IMR-90 (cell line): ENCODE data around the gene ZNF329. TPM values are rescaled to one million over a fixed set of nuclear protein-coding genes. Genes with fewer than 3 reads are reported as not detected.

Experiments used
- ATAC-seq: fragments of 200-7000 bp; cut with Tn5 transposase; 2 replicates; pipeline ENCODE4 v1.9.1; 2020; ENCODE audit warnings: low read depth, mild to moderate bottlenecking, moderate library complexity
- BruUV-seq: library from RNA; stranded (reverse); fragments of 400-500 nt; replicated peaks from 2 replicates; lab custom pipeline; 2021; lab: Mats Ljungman, UMichigan
- CTCF ChIA-PET: fragments of 300-600 bp; formaldehyde crosslinking; extraction: SDS; loops from one replicate; lab custom pipeline; 2021; ENCODE audit warnings: antibody characterized with exemption; lab: Yijun Ruan, JAX
- POLR2A ChIA-PET: fragments of 300-600 bp; sonication (Branson Sonifier 250); formaldehyde crosslinking; loops from one replicate; lab custom pipeline; 2022; ENCODE audit warnings: antibody characterized with exemption; ENCODE audit not compliant: unreplicated experiment; lab: Charles Lee
- DNase-seq: peaks from one replicate; pipeline ENCODE4 v3.0.0; 2013
- H2AFZ ChIP-seq: replicated peaks from 2 replicates; pipeline ENCODE3; 2013; ENCODE audit warnings: low read length, mild to moderate bottlenecking; ENCODE audit not compliant: poor library complexity
- H2AK5ac ChIP-seq: 2 replicates; pipeline ENCODE4 v1.6.1; 2013; ENCODE audit warnings: low read depth, low read length, inconsistent platforms
- H2AK9ac ChIP-seq: replicated peaks from 2 replicates; pipeline ENCODE3; 2013; ENCODE audit warnings: mild to moderate bottlenecking, low read depth, low read length, moderate library complexity; ENCODE audit not compliant: poor library complexity
- H2BK120ac ChIP-seq: 2 replicates; pipeline ENCODE4 v1.6.1; 2013; ENCODE audit warnings: low read depth, low read length, inconsistent platforms
- H2BK15ac ChIP-seq: 3 replicates; pipeline ENCODE4 v1.6.1; 2013; ENCODE audit warnings: low read depth, low read length, inconsistent platforms
- H2BK20ac ChIP-seq: 2 replicates; pipeline ENCODE4 v1.6.1; 2013; ENCODE audit warnings: low read depth, mild to moderate bottlenecking, inconsistent platforms, low read length, moderate library complexity
- H2BK5ac ChIP-seq: 2 replicates; pipeline ENCODE4 v1.6.1; 2013; ENCODE audit warnings: mild to moderate bottlenecking, low read depth, low read length, inconsistent platforms; ENCODE audit not compliant: poor library complexity, severe bottlenecking
- H3K14ac ChIP-seq: replicated peaks from 2 replicates; pipeline ENCODE4 v1.6.1; 2013; ENCODE audit warnings: low read depth, low read length, inconsistent platforms
- H3K18ac ChIP-seq: 2 replicates; pipeline ENCODE4 v1.6.1; 2013; ENCODE audit warnings: low read depth, low read length, control low read depth
- H3K23ac ChIP-seq: 2 replicates; pipeline ENCODE4 v1.6.1; 2013; ENCODE audit warnings: low read depth, low read length, inconsistent platforms
- H3K27ac ChIP-seq: 2 replicates; pipeline ENCODE4 v1.5.1; 2013; ENCODE audit warnings: mild to moderate bottlenecking, control low read depth, low read length; ENCODE audit not compliant: insufficient read depth
- H3K27me3 ChIP-seq: 2 replicates; pipeline ENCODE4 v1.6.1; 2013; ENCODE audit warnings: low read length; ENCODE audit not compliant: control insufficient read depth, insufficient read depth
- H3K36me3 ChIP-seq: 2 replicates; pipeline ENCODE4 v1.6.1; 2013; ENCODE audit warnings: low read length, mixed read lengths; ENCODE audit not compliant: control insufficient read depth, insufficient read depth
- H3K4ac ChIP-seq: 2 replicates; pipeline ENCODE4 v1.6.1; 2013; ENCODE audit warnings: low read depth, low read length, inconsistent platforms
- H3K4me1 ChIP-seq: 2 replicates; pipeline ENCODE4 v1.6.1; 2013; ENCODE audit warnings: low read length, mixed read lengths; ENCODE audit not compliant: control insufficient read depth, insufficient read depth
- H3K4me2 ChIP-seq: 2 replicates; pipeline ENCODE4 v1.6.1; 2013; ENCODE audit warnings: low read depth, mild to moderate bottlenecking, control low read depth, low read length, moderate library complexity
- H3K4me3 ChIP-seq: 2 replicates; pipeline ENCODE4 v1.5.1; 2013; ENCODE audit warnings: low read depth, mild to moderate bottlenecking, control low read depth, low read length, moderate library complexity; ENCODE audit not compliant: insufficient read depth
- H3K56ac ChIP-seq: 2 replicates; pipeline ENCODE4 v1.6.1; 2013; ENCODE audit warnings: low read length, inconsistent platforms; ENCODE audit not compliant: insufficient read depth; ENCODE audit errors: extremely low read depth
- H3K79me1 ChIP-seq, 2 experiments: 2 replicates each; pipeline ENCODE4 v1.6.1; 2013; ENCODE audit warnings: low read length in 2 of 2, inconsistent platforms in 1 of 2, low read depth in 1 of 2
- H3K9ac ChIP-seq: 2 replicates; pipeline ENCODE4 v1.6.1; 2013; ENCODE audit warnings: low read depth, low read length, control low read depth
- H3K9me1 ChIP-seq: 2 replicates; pipeline ENCODE4 v1.6.1; 2013; ENCODE audit warnings: low read length, inconsistent platforms; ENCODE audit not compliant: insufficient read depth
- H3K9me3 ChIP-seq: 2 replicates; pipeline ENCODE4 v1.6.1; 2013; ENCODE audit warnings: low read length; ENCODE audit not compliant: control insufficient read depth, insufficient read depth
- H4K20me1 ChIP-seq: 2 replicates; pipeline ENCODE4 v1.6.1; 2013; ENCODE audit warnings: low read length, inconsistent platforms; ENCODE audit not compliant: insufficient read depth
- H4K5ac ChIP-seq: 2 replicates; pipeline ENCODE4 v1.6.1; 2013; ENCODE audit warnings: mild to moderate bottlenecking, low read depth, low read length, control low read depth
- H4K8ac ChIP-seq, 2 experiments: 2 replicates each; pipeline ENCODE4 v1.6.1; 2013; ENCODE audit warnings: low read depth in 2 of 2, low read length in 2 of 2, control low read depth in 1 of 2, inconsistent platforms in 1 of 2
- H4K91ac ChIP-seq: 2 replicates; pipeline ENCODE4 v1.6.1; 2013; ENCODE audit warnings: low read depth, low read length, inconsistent platforms; ENCODE audit not compliant: insufficient read depth
- CTCF ChIP-seq: conservative IDR thresholded peaks from 2 replicates; pipeline ENCODE4 v1.5.1; 2012; ENCODE audit warnings: mild to moderate bottlenecking, low read depth, low read length, improper control_type of control experiment
- ELK1 ChIP-seq: fragments of 150-350 bp; IDR thresholded peaks from 2 replicates; pipeline ENCODE4 v1.6.1; 2016; ENCODE audit warnings: low read depth, mild to moderate bottlenecking, low read length, moderate library complexity, borderline replicate concordance
- MAZ ChIP-seq: IDR thresholded peaks from 2 replicates; pipeline ENCODE4 v1.6.1; 2012; ENCODE audit warnings: low read depth, mild to moderate bottlenecking, low read length, improper control_type of control experiment, moderate library complexity, borderline replicate concordance
- MXI1 ChIP-seq: IDR thresholded peaks from 2 replicates; pipeline ENCODE4 v1.6.1; 2012; ENCODE audit warnings: low read depth, mild to moderate bottlenecking, low read length, moderate library complexity, borderline replicate concordance
- POLR2A ChIP-seq: IDR thresholded peaks from 2 replicates; pipeline ENCODE4 v1.6.1; 2012; ENCODE audit warnings: mild to moderate bottlenecking, low read depth, low read length
- RAD21 ChIP-seq: IDR thresholded peaks from 2 replicates; pipeline ENCODE4 v1.6.1; 2012; ENCODE audit warnings: low read length, improper control_type of control experiment
- SMC3 ChIP-seq: fragments of 150-350 bp; IDR thresholded peaks from 2 replicates; pipeline ENCODE4 v1.6.1; 2016; ENCODE audit warnings: low read depth, mild to moderate bottlenecking, antibody characterized with exemption, low read length, moderate library complexity
- WGBS, 2 experiments: methylation state at CpG; one replicate each; pipeline versions ENCODE4 v1.1.5 to v1.1.7; 2013; ENCODE audit warnings: missing lambda C conversion rate in 2 of 2; ENCODE audit not compliant: insufficient read length in 1 of 2; ENCODE audit errors: extremely low coverage in 2 of 2; 5-methylcytosine and 5-hydroxymethylcytosine counted together
- dilution Hi-C: fragments of 300-500 bp; cut with HindIII; formaldehyde crosslinking; loops from one replicate; pipeline ENCODE4 v1.14.3; 2018; ENCODE audit warnings: low sequenced_read_pairs; ENCODE audit not compliant: unreplicated experiment
- in situ Hi-C: fragments of 300-500 bp; cut with MboI; formaldehyde crosslinking; loops from 3 replicates; pipeline ENCODE4 v1.14.3; 2019; ENCODE audit warnings: low sequenced_read_pairs, inconsistent platforms, mixed read lengths
- intact Hi-C: fragments of 100-400 bp; cut with micrococcal nuclease; formaldehyde crosslinking; loops from 2 replicates; pipeline ENCODE4 v1.10.0; 2022
- polyA plus RNA-seq, 3 experiments: library from polyadenylated mRNA; depleted of rRNA; stranded (reverse); fragments of >200 nt; gene quantifications; 2 replicates each; pipeline ENCODE4 v1.2.3, GENCODE V29; 2012; ENCODE audit warnings: low replicate concordance in 1 of 3
- total RNA-seq: library from RNA; depleted of rRNA; stranded (reverse); fragments of >200 nt; gene quantifications from 2 replicates; pipeline ENCODE4 v1.2.3, GENCODE V29; 2012
- TF ChIP-seq, protein P1 (sequence below): fragments of 150-350 bp; IDR thresholded peaks from 2 replicates; pipeline ENCODE4 v1.6.1; 2017; ENCODE audit warnings: mild to moderate bottlenecking, antibody characterized with exemption, low read length, low read depth

The ZNF329 gene
- total and polyA plus RNA-seq, 2 of the 4 experiments (the other 2 are of a cell fraction) = 4.7 to 16.8 TPM

- TF ChIP-seq POLR2A = no peak
These were observed 6.6 kb upstream of the ZNF329 start (continued) for GRCh38 chr19:58157045-58157728.

DNA sequence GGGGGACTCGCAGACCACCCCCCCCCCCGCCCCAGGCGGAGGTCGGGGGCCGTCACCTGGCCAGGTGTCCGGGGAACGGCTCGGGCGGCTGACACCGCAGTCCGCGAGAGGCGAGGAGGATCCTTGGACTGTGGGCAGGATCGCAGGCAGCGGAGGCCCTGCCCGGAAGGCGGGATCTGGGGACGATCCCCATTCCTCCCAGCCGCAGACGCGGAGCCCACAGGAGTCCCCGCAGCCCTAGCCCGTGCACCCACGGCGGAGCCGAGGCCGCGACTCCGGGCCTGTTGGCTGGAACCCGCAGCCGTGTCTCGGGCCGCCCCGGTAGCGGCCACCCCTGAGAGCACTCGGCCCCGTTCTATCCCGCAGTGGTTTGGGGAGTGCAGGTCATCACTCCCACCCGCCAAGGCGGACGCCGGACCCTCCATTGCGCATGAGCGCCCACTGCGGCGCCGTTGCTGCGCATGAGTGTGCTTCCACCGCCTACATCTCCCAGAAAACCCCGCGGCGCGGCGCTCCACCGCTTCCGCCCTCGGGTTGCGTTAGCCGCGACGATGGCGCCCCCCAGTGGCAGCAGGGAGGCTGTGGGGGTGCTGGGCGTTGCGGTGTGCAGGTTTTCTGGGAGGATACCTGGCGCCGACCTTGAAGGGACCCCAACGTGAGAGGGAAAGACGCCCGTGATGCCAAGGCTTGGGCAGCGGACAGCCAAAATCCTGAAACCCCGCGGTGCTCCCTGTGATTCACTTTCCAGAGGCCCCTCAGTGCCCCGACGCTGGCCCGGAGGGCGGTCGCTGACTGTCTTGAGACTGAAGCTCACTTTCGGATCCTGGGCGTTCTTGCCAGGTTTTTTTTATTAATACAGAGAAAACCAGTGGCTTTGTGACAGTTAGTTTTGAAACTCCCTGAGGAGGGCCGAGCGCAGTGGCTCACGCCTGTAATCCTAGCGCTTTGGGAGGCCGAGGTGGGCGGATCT, 4.4 kb upstream of the ZNF329 start:
- DNase-seq = peak; percentile 91
- H4K5ac ChIP-seq = peak overlapping the region; percentile 72
- no peaks in the 10 kb centered on the region for H3K27me3 ChIP-seq
- TF ChIP-seq POLR2A (peak; percentile 62; the same call in 1 of the 2 replicates), ELK1 (no peak), RAD21 (peak; percentile 99), CTCF (peak; percentile 99), SMC3 (peak; percentile 81), MXI1 (0 out of 2 replicates have a peak, but pooled peaks have one; percentile 40), MAZ (peak; percentile 74)
- TF ChIP-seq, protein P1, sequence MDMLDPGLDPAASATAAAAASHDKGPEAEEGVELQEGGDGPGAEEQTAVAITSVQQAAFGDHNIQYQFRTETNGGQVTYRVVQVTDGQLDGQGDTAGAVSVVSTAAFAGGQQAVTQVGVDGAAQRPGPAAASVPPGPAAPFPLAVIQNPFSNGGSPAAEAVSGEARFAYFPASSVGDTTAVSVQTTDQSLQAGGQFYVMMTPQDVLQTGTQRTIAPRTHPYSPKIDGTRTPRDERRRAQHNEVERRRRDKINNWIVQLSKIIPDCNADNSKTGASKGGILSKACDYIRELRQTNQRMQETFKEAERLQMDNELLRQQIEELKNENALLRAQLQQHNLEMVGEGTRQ = no peak

More for the DNA sequence above, 4.4 kb upstream of the ZNF329 start:
- Histone ChIP-seq H3K4me1 (no peaks in the 10 kb centered on the region; the same call in 1 of the 2 replicates), H2AK9ac (peak overlapping the region; percentile 79), H3K9me3 (peaks cover 8% of the 10 kb centered on the region), H3K79me1 (peaks cover 6 to 9% of the 10 kb centered on the region in 2 experiments), H4K91ac (no peak overlapping the region; the same call in none of the 2 replicates), H4K20me1 (no peaks in the 10 kb centered on the region), H3K36me3 (no peaks in the 10 kb centered on the region), H2BK120ac (no peak overlapping the region), H4K8ac (peak overlapping the region; percentile 74 to 87; a peak in 2 of 4 replicates), H3K9me1 (no peaks in the 10 kb centered on the region), H2BK5ac (peak overlapping the region; percentile 80), H3K23ac (no peak overlapping the region), H3K27ac (peak overlapping the region; percentile 70), H3K4me3 (peak overlapping the region; percentile 72), H2BK15ac (no peak overlapping the region), H2BK20ac (no peak overlapping the region), H2AK5ac (no peak overlapping the region), H2AFZ (peak overlapping the region; percentile 98), H3K4me2 (peak overlapping the region; percentile 92), H3K14ac (peak overlapping the region; percentile 79; the same call in 1 of the 2 replicates), H3K56ac (no peak overlapping the region), H3K4ac (peak overlapping the region; percentile 50; the same call in 1 of the 2 replicates), H3K9ac (peak overlapping the region; percentile 65), H3K18ac (no peak overlapping the region)
- no TSS peak for BruUV-seq
- intact Hi-C loops (loop anchor here (1.0 to 10.0 kb wide), 7 partner anchors 133 to 970 kb away; partner anchors contain the start of genes ZNF256, ZNF416 and ZNF606), dilution Hi-C loops (no loop called here), in situ Hi-C loops (loop anchor here (10.0 kb wide), 1 partner anchor 410 kb away; the partner anchor contains the start of gene ZNF776)
- CTCF ChIA-PET = interaction anchor here (0.5 kb wide), 1 partner anchor 749 kb away, joined by 3 read pairs; no protein-coding TSS in a partner anchor
- WGBS, 2 experiments = 9% methylated on average over 23 of the region's 85 CpGs; no CpG with 5 or more reads in 1 of the 2 experiments
- POLR2A ChIA-PET = no interaction called here
- peak; percentile 92 for ATAC-seq
